Endometrial microvascular endothelial cells (primary cell): ENCODE data around the gene CKS1B. TPM values are rescaled to one million over a fixed set of nuclear protein-coding genes. Genes with fewer than 3 reads are reported as not detected.

Experiments
- in situ Hi-C: cut with HindIII; loops from 2 replicates; pipeline ENCODE4 v1.10.0; 2017; ENCODE audit warnings: low sequenced_read_pairs, low pct_unique_long_range_greater_than_20kb; ENCODE audit errors: inconsistent ontology term
- total RNA-seq: library from RNA; depleted of rRNA; stranded (reverse); fragments of >200 nt; gene quantifications from one replicate; pipeline ENCODE4 v1.2.3, GENCODE V29; 2015; ENCODE audit errors: inconsistent ontology term

Gene CKS1B
- 125 TPM for total RNA-seq

DNA sequence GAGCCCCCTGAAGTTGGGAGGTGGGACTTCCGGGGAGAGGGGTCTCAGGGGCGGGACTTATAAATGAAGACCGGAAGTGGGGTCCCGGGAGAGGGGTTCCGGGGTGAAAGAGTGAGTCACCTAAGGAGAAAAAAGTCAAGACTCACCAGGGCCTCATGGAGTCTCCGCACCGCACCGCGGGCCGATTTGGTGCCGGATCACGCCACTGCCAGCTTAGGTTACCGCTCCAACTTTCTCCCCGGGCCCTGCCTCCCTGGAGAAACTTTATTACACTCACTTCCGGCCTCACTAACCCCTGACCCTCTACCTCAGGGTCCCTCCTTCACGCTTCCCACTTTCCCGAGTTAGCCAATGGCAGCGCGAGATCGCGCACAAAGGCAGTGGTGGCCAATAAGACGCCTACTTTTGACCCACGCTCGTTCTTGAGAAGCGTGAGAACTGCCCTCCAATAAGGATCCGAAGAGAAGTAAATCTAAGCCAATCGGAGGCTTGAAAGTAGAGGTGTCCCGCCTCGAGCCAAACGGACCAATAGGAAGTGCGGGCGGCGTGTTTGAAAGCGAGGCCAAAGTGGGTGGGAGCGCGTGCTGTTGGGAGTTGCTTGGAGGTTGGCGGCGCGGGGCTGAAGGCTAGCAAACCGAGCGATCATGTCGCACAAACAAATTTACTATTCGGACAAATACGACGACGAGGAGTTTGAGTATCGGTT is at the start of gene CKS1B:
Gene CKS1B, plus strand, starts transcription at position 580 of the 706 bp plus-strand sequence. Its CDS starts 65 bp downstream, at position 645.
- in situ Hi-C loops = no loop called here

DNA sequence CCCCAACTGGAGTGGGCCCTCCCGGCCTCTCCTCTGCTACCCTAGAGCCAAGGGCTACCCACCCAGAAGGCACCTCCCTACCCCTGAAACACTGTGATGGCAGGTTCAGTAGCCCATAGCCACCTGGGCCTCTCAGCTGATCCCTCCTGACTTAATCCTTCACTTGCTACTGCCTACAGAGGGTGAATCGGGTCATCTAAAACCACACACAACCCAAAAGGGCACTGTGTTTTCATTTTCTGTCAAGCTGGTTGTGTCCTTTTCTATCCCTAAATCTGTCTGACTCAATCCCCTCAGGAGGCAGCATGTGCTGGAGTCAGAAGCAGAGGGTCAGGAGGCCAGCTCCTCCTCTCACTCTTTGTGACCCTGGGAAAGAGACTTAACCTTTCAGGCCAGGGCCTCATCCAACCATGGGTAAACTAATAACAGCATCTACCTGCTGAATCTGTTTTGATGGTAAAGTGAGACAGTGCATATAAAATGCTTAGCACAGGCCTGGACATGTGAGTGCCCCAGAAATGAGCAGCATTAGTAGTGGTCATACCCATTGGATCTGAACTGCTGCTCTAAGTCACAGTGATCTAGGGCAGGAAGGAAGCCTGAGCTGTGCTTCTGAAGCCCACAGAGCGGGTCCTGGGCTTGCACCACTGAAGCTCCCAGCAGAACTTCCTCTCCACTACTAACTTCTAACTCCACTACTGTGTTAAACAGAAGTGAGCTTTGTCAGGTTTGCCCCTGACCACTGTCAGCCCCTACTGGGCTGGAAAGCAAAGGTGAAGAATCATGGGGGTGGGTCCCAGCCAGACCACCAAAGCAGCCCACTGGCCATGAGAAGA is 48.9 kb upstream of the CKS1B start:
- in situ Hi-C loops = no loop called here

DNA sequence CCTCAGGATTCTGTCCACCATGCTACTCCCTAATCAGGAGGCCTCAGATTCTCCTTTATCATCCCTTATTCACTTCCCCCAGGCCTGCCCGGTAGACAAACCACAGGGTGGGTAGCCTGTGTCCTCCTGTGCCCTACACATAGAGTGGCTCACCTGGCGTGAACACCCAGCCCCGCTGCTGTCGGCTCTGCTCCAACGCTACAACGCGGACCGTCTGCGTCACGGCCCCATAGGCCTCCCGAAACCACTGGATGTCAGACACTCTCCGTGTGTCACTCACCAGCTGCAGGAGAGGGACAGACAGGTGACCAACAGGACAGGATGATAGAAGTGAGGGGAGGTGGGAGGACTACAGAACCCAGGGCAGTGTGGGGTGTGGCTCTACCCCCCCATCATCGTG is 48.3 kb upstream of the CKS1B start:
- in situ Hi-C loops = no loop called here

DNA sequence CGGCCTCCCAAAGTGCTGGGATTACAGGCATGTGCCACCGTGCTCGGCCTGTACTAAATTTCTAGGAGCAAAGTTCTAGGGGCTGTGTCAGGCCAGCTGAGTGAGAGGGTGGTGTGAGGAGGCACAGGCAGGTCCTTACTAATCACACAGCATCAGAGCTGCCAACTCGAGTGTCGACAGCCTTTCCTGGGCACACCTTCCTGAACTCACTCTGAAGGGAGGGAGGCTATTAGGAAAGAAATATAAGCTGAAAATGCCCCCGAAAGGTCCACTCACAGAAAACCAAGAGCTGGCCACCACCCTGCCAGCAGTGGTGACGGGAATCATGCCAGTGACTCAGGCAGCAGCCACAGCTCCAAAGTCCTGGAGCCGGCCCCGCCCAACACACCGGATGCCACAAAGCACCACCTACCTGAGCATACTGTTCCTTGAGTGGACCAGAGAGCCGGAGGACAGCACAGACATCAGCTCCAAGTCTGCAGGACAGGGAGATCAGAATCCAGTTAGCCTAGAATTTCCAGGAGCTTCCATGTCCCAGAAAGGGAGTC is 42.5 kb upstream of the CKS1B start:
- in situ Hi-C loops = no loop called here

DNA sequence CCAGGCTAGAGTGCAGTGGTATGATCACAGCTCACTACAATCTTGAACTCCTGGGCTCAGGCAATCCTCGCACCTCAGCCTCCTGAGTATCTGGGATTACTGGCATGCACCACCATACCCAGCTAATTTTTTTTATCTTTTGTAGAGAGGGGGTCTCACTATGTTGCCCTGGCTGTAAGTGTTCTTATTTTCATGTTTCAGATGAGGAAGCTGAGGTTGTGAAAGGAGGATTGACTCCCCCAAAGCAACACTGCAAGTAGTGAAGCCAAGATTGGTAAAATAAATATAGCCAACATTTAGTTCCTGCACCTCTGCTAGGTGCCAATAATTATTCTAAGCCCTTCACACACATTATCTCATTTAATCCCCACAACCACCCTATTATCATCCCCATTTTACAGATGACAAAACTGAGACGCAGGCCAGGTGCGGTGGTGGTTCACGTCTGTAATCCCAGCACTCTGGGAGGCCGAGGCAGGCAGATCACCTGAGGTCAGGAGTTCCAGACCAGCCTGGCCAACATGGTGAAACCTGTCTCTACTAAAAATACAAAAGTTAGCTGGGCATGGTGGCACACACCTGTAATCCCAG is 40.0 kb upstream of the CKS1B start:
- in situ Hi-C loops = no loop called here

DNA sequence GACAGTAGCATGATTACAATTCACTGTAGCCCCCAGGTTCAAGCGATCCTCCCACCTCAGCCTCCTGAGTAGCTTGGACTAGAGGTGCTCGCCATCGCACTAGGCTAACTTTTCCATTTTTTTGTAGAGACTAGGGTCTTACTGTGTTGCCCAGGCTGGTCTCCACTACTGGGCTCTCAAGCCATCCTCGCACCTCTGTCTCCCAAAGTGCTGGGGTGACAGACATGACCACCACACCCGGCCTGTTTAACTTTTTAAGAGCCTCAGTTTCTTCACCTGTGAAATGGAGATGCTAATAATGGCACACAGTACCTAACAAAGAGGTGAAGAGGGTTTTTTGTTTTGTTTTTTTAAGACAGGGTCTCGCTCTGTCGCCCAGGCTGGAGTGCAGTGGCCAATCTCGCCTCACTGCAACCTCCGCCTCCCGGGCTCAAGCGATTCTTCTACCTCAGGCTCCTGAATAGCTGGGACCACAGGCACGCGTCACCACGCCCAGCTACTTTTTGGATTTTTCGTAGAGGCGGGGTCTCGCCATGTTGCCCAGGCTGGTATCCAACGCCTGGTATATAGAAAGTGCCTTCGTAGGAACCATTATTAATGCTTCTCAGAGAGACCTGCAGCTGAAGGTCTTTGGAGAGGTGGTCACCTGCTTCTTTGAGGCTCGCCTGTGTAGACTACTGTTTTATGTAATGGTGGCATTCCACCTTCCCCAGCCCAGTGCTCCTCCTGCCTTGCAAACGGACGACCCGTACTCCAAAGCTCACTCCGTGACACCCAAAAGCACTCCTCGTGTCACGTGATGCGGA is 38.5 kb upstream of the CKS1B start:
- in situ Hi-C loops = no loop called here

DNA sequence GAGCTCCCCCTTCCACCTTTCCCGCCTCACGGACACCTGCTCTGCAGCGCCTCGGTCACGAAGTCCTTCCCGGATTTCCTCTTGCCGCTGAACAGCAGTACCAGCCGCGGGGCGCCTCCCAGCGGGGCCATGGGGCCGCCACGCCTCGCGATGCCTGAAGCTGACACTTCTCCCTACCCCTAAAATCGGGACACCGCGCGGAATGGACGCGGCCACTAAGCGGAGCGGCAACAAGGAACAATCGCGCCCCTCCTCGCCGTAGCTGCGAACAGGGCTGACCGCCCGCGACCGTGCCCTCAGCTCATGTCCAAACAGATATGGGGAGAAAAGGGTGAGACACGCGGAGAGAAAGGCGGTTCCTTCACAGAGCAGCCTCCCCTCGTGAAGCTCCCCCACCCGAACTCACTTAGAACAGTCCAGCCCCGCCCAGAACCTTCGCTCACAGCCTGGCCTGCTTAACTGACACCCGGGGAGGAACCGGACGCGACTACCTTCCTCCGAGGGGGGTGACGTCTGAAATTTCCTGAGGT is 37.9 kb upstream of the CKS1B start, which contains the start of gene PMVK:
Gene PMVK, minus strand, starts transcription at position 165 of the 530 bp plus-strand sequence. Its CDS starts 34 bp downstream, at position 131.
- in situ Hi-C loops = no loop called here

DNA sequence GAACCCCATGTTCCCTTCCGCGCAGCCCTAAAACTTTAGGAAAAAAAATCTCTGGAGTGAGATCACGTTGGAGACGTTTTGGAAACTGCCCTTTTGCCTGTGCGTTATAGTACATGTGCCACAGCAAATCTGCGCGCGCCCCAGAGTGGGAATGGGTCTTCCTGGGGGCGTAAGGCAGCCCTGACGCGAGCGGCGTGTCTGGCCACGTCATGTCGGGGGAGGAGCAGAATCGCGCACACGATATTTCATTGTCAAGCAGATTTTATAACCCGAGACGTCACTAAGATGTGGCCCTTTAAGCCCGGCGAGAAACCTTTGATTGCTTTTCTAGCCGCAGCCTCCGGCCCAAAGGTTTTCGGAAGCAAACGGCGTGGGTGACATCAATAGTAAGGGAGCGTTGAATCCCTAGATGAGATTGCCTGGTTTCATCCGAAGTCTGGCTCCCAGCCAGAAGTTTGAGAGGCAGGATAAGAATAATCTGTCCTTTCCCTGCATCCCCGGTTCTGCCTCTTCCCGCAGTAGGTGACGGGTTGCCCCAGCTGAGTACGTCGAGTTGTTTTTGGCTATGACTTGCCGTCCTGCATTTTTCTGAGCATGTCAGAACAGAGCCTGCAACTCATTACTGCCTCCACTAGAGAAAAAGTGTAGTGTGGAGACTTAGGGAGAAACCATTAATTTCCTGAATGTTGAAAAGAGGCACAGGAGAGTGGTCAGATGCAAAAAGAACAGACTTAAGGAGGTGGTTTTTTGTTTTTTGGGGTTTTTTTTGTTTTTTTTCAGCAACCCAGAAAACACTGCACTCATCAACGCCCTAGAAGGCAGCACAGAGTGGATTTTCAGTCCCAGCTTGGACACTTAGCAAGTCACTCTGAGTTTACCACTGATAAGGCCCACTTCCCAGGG is 37.1 kb upstream of the CKS1B start:
- in situ Hi-C loops = no loop called here

DNA sequence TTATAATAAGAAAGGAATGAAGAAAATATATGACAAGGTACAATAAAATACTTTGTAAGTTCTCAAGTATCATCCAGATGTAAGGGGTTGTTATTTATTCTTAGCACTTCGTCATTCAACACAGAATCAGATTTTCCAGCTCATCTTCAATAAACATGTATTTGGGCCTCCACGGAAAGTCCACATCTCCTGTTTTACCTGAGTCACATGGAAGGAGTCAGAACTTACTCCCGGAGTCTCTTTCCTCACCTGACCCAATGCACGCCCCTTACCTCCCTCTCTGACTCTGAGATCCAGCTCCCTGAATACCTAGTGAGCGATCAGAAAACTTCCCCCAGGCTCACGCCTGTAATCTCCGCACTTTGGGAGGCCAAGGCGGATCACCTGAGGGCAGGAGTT is 36.5 kb upstream of the CKS1B start:
- in situ Hi-C loops = no loop called here

DNA sequence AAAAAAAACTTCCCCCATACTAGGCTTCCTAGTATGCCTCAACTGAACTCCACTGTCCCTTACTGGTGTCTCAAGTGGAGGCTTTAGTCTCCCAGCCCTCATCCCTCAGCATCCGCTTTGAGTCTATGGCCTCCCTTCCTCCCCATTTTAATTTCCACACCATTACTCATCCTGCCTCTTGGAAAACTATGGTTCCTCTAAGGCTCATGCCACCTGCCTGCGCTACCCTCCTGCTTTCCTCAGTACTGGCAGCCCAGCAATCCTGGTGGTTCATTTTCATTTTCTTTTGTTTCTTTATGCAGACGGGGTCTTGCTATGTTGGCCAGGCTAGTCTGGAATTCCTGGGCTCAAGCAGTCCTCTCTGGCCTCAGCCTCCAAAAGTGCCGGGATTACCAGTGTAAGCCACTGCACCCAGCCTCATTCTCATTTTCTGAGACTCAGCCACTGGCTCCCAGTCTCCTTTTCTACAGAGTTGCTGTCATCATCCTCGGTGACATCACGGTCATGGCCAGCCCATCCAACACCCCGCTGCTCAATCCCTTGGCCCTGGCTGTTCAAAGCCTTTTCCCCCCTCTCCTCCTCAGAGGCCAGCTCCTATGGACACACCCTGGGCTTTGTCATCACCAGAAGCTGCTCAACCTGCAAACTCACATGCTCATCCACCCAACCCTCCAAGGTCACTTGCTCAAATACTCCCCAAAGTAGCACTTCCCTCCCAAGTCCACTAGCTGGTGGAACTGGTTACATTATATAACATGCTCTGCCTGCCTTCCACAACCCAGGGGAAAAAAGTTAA is 35.7 kb upstream of the CKS1B start:
- in situ Hi-C loops = no loop called here

DNA sequence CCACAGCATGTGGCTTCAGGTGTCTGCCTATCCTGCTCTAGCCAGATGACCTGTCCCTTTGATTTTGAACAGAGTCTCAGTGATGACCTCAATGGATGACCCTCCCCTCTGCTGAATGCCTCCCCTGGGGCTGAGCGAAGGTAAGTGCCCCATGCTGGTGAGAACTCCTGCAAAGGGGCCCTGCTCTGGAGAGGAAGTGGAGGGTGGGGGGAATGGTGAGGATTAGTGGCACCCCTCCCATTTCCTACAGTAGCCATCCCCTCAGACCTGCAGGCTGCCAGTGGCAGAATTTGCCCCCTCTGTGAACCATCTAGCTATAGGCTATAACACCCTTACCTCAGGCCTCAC is 34.3 kb upstream of the CKS1B start:
- in situ Hi-C loops = no loop called here

DNA sequence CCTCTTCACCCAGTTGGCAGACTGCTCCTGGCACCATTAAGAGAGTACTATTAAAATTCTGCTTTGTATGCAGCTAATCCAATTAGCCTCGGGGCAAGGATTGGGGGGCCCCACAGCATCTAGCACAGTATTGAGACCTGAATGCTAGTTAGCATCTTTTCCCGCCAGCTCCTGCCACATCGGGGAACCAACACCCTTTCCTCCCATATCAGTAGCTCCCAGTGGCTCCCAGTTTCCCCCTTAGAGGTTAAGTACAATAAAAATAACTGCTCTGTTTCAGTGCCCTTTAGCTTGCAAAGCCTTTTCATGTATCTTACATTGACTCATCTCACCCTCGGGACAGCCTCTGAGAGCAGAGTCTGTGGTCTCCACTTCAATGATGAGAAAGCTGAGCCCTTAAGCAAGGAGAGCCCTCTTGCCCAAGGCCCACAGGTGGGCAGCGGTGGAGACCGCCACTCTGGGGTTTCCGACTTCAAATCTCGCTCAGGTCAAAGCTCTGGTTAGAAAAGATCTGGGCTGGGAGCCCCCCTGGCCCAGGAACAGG is 33.8 kb upstream of the CKS1B start:
- in situ Hi-C loops = no loop called here

DNA sequence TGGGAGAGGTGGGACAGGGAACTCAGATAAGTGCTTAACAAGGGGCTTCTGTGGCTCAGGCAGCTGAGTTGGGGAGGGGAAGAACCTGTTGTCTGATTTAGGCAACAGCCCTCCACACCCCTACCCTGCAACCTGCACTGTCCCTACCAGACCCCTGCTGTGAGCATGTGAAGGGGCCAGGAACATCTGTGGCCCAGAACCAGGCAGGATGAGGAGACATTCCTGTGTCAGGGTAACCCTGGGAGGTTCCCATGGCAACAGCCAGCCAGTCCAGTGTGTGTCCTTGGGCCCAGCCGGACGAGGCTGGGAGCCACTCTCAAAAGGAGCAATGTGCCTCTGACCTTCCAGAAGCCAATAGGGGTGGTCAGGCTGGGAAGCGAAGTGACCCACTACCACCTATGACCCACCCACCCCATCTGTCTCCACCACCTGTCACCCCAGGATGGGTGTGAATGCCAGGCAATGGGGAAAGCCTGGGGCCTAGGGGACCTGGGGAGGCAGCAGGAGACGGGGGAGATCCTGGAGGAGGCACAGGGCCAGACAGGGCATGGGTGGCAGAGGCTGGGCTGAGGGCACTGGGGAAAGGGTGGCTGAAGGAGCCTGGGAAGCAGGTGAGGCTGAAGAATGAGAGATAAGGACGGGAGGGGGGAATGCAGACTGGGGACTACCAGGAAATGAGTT is 33.0 kb upstream of the CKS1B start:
- in situ Hi-C loops = no loop called here

DNA sequence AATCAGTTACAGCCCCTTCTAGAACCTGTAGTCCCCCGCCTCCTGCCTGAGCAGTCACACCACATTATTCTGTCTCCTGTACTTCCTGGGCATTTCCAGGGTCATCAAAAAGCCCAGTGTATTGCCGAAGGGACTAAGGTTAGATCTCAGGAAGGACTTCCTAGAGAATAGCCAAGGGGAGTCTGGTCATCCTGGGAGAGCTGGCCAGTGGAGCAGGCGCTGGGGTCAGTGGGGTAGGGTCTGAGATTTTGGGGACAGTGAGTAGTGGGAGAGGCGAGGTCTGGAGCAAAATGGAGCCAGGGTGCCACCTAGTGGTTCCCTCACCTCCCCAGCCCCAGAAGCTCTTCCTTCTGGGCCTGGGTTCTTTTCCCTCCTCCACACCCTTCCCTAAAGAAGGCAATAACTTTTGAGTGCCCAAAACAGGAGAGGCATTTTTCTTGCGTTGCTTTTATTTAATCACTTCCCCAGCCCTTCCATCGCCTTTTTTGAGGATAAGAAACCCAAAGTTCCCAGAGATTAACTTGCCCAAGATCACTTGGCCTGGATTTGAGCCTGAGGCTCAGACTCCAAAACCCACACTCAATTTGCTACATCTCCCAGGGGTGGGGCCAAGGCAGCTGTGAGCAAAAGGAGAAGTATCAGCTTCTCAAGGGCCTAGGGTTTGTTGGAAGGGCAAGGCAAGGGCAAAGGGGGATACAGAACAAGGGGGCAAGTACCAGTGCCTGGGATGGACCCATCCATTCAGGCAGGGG is 30.7 kb upstream of the CKS1B start:
- in situ Hi-C loops = no loop called here

DNA sequence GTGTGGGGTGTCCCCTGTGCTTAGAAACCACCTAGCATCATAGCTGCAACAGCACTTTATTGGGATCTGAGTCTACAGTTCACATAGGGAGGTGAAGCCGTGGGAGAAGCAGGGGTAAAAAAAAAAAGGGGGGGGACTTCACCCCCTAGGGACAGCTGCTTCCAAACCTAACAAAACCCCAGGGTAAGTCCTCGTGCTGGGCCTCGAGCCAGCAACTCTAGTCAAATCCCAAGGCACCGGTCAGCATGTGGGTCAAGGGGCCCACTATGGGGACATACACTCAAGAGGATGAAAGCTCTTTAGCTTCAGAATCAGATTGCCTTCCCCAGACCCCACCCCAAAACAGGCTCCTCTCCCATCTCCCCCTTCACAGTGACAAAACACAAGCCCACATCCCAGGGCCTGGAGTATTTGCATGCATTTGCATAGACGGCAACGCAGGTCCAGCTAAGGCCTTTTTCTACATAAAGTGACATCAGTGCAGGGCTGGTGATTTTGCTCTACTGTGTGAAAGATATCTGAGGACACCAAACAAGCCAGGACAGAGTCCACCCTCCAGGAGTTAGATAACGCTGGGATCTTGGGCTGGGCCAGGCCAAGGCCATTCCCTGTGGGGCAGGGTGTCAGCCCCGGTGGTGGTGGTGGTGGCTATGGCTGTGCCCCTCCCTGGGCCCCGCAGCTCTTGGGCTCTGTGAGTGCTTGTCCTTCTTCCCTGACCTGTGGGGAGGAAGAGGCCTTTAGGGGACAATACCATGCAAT is 29.9 kb upstream of the CKS1B start:
- in situ Hi-C loops = no loop called here
